Chondrocyte (in vitro differentiated cells): Measurements from ENCODE around the gene RAB9A. TPM values are rescaled to one million over a fixed set of nuclear protein-coding genes. Genes with fewer than 3 reads are reported as not detected.

Experiments used
- DNase-seq: peaks from one replicate; pipeline ENCODE4 v3.0.0; 2021; ENCODE audit warnings: mixed read lengths, low spot score
- H3K27ac Mint-ChIP-seq: one replicate; pipeline ENCODE4 v1.8.0; 2021; ENCODE audit warnings: mild to moderate bottlenecking, moderate library complexity, mixed read lengths; ENCODE audit not compliant: unreplicated experiment
- H3K27me3 Mint-ChIP-seq: 2 replicates; pipeline ENCODE4 v1.8.0; 2021; ENCODE audit warnings: low read depth, mixed read lengths
- H3K36me3 Mint-ChIP-seq: 2 replicates; pipeline ENCODE4 v1.8.0; 2021; ENCODE audit warnings: low read depth, mixed read lengths
- H3K4me1 Mint-ChIP-seq: 2 replicates; pipeline ENCODE4 v1.8.0; 2021; ENCODE audit warnings: low read depth, mild to moderate bottlenecking, mixed read lengths
- H3K4me3 Mint-ChIP-seq: one replicate; pipeline ENCODE4 v1.8.0; 2021; ENCODE audit warnings: mild to moderate bottlenecking, moderate library complexity, mixed read lengths; ENCODE audit not compliant: unreplicated experiment
- H3K9me3 Mint-ChIP-seq: 2 replicates; pipeline ENCODE4 v1.8.0; 2021; ENCODE audit warnings: low read depth, mixed read lengths
- CTCF ChIP-seq: fragments of 200-600 bp; sonication (generic); IDR thresholded peaks from 2 replicates; pipeline ENCODE4 v1.5.0; 2021; ENCODE audit warnings: antibody characterized with exemption, mild to moderate bottlenecking, moderate library complexity
- total RNA-seq: library from RNA; stranded (reverse); gene quantifications from 3 replicates; pipeline ENCODE4 v1.2.1, GENCODE V29; 2021

The RAB9A gene
- total RNA-seq, 1 donor from 2014 or later = 29.2 TPM

- Mint-ChIP-seq H3K4me1 (peaks cover 24% of the 10 kb centered on the region), H3K27ac (peak within 1 kb of the TSS; percentile 92), H3K9me3 (peaks cover 8% of the 10 kb centered on the region), H3K27me3 (no peaks in the 10 kb centered on the region), H3K4me3 (peak within 1 kb of the TSS; percentile 77), H3K36me3 (peaks cover 4% of the 10 kb centered on the region)
- peak; percentile 14 for TF ChIP-seq CTCF
- DNase-seq = peak; percentile 92
Measured at GRCh38 chrX:13734278-13735172, 45.6 kb downstream of the RAB9A start, which contains the start of the genes OFD1 and TRAPPC2. Gene OFD1, plus strand, starts transcription at chrX:13734748. Its CDS starts 324 bp downstream, at chrX:13735072. Gene TRAPPC2, minus strand, starts transcription at chrX:13734620. Its CDS starts 14,657 bp downstream, at chrX:13719963.

GRCh38 chrX:13741695-13742094, 52.8 kb downstream of the RAB9A start:
- TF ChIP-seq CTCF = no peak
- no peaks in the 10 kb centered on the region for H3K9me3 Mint-ChIP-seq
- no peaks in the 10 kb centered on the region for H3K4me1 Mint-ChIP-seq
- peaks cover 8% of the 10 kb centered on the region for H3K36me3 Mint-ChIP-seq
- DNase-seq = no peak
- H3K27me3 Mint-ChIP-seq = no peaks in the 10 kb centered on the region
- H3K27ac Mint-ChIP-seq = no peak overlapping the region
- H3K4me3 Mint-ChIP-seq = no peak overlapping the region

GRCh38 chrX:13742397-13743176, 53.7 kb downstream of the RAB9A start:
- no peak for TF ChIP-seq CTCF
- Mint-ChIP-seq H3K27ac (no peak overlapping the region), H3K36me3 (peaks cover 7% of the 10 kb centered on the region), H3K27me3 (no peaks in the 10 kb centered on the region), H3K4me1 (no peaks in the 10 kb centered on the region), H3K4me3 (no peak overlapping the region), H3K9me3 (no peaks in the 10 kb centered on the region)
- DNase-seq = no peak

- DNase-seq = no peak
- TF ChIP-seq CTCF = peak; percentile 76
- H3K36me3 Mint-ChIP-seq = peaks cover 2% of the 10 kb centered on the region
- H3K27me3 Mint-ChIP-seq = no peaks in the 10 kb centered on the region
- no peak overlapping the region for H3K27ac Mint-ChIP-seq
- no peak overlapping the region for H3K4me3 Mint-ChIP-seq
- no peaks in the 10 kb centered on the region for H3K4me1 Mint-ChIP-seq
- no peaks in the 10 kb centered on the region for H3K9me3 Mint-ChIP-seq
Measured at GRCh38 chrX:13747836-13748235, 58.9 kb downstream of the RAB9A start.

- Mint-ChIP-seq H3K4me1 (no peaks in the 10 kb centered on the region), H3K9me3 (no peaks in the 10 kb centered on the region), H3K27me3 (no peaks in the 10 kb centered on the region), H3K4me3 (no peak overlapping the region), H3K36me3 (peaks cover 7% of the 10 kb centered on the region), H3K27ac (no peak overlapping the region)
- TF ChIP-seq CTCF = no peak
- DNase-seq = no peak
Measured at GRCh38 chrX:13748486-13748885, 59.6 kb downstream of the RAB9A start.
